ENCODE results near the gene SH2D6.

- TF ChIP-seq NFATC3 (IDR thresholded peaks at IDR 0.05): no peak
- TF ChIP-seq EP300 (IDR thresholded peaks at IDR 0.05; ENCODE audit: low read length): no peak
- TF ChIP-seq, protein P1, sequence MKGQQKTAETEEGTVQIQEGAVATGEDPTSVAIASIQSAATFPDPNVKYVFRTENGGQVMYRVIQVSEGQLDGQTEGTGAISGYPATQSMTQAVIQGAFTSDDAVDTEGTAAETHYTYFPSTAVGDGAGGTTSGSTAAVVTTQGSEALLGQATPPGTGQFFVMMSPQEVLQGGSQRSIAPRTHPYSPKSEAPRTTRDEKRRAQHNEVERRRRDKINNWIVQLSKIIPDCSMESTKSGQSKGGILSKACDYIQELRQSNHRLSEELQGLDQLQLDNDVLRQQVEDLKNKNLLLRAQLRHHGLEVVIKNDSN (CRISPR knock-in tag; IDR thresholded peaks at IDR 0.05): no peak
- no peak for TF ChIP-seq MAX (CRISPR knock-in tag; IDR thresholded peaks at IDR 0.05)
- TF ChIP-seq MTF1 (CRISPR knock-in tag; IDR thresholded peaks at IDR 0.05; ENCODE audit: borderline replicate concordance): no peak
Observed at GRCh38 chr2:85429924-85430289, 11.4 kb downstream of the SH2D6 start.

Measured in K562 (cell line).